Uterus (tissue), 2 donors: ENCODE results near the gene DOP1A.

Experiments used
- POLR2A ChIP-seq, 2 donors: fragments of 450-650 bp; IDR thresholded peaks; one replicate each; pipeline ENCODE4 v1.6.1; 2016; ENCODE audit warnings: antibody characterized with exemption in 2 of 2, mild to moderate bottlenecking in 1 of 2, moderate library complexity in 1 of 2
- TF ChIP-seq, protein P1 (sequence below), 4 experiments: fragments of 200-600 bp in 2 of 4; fragments of 450-650 bp in 2 of 4; sonication (generic) in 2 of 4; IDR thresholded peaks; one replicate each; pipeline ENCODE4 v1.5.1; 2016 to 2019; ENCODE audit warnings: antibody characterized with exemption in 4 of 4, mild to moderate bottlenecking in 2 of 4, moderate library complexity in 1 of 4

GRCh38 chr6:83042467-83043053, 24.9 kb upstream of the DOP1A start:
- TF ChIP-seq, protein P1, sequence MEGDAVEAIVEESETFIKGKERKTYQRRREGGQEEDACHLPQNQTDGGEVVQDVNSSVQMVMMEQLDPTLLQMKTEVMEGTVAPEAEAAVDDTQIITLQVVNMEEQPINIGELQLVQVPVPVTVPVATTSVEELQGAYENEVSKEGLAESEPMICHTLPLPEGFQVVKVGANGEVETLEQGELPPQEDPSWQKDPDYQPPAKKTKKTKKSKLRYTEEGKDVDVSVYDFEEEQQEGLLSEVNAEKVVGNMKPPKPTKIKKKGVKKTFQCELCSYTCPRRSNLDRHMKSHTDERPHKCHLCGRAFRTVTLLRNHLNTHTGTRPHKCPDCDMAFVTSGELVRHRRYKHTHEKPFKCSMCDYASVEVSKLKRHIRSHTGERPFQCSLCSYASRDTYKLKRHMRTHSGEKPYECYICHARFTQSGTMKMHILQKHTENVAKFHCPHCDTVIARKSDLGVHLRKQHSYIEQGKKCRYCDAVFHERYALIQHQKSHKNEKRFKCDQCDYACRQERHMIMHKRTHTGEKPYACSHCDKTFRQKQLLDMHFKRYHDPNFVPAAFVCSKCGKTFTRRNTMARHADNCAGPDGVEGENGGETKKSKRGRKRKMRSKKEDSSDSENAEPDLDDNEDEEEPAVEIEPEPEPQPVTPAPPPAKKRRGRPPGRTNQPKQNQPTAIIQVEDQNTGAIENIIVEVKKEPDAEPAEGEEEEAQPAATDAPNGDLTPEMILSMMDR (IDR thresholded peaks at IDR 0.05): no peak
- TF ChIP-seq POLR2A (IDR thresholded peaks at IDR 0.05): no peak
